ENCODE measurements around the gene PHACTR1. TPM values are rescaled to one million over a fixed set of nuclear protein-coding genes. Genes with fewer than 3 reads are reported as not detected.

Gene PHACTR1
- total RNA-seq, 1 experiment from 2014 or later: 15.5 TPM

GRCh38 chr6:13113981-13114593 lies 397.5 kb downstream of the PHACTR1 start:
- ChIA-PET CTCF (no interaction called here), POLR2A (interaction anchor here (0.6 kb wide), 1 partner anchor 142 kb away, joined by 3 read pairs; no protein-coding TSS in a partner anchor)
- Mint-ChIP-seq H3K4me3 (no peak overlapping the region), H3K27ac (no peak overlapping the region), H3K4me1 (peaks cover 44% of the 10 kb centered on the region), H3K9me3 (peaks cover 12% of the 10 kb centered on the region; the same call in 1 of the 2 replicates), H3K36me3 (no peaks in the 10 kb centered on the region), H3K27me3 (ENCODE audit: low read depth) (no peaks in the 10 kb centered on the region)
- DNase-seq (ENCODE audit: low spot score) (no peak), ATAC-seq (no peak)
- TF ChIP-seq E2F1 (CRISPR knock-in tag; IDR thresholded peaks at IDR 0.05): no peak

GRCh38 chr6:13116155-13116554 lies 399.6 kb downstream of the PHACTR1 start:
- Mint-ChIP-seq H3K27ac (no peak overlapping the region), H3K27me3 (ENCODE audit: low read depth) (no peaks in the 10 kb centered on the region), H3K9me3 (no peaks in the 10 kb centered on the region), H3K36me3 (no peaks in the 10 kb centered on the region), H3K4me3 (no peak overlapping the region), H3K4me1 (peaks cover 54% of the 10 kb centered on the region)
- no peak for DNase-seq (ENCODE audit: low spot score)
- ChIA-PET POLR2A (no interaction called here), CTCF (interaction anchor here (0.8 kb wide), 1 partner anchor 163 kb away, joined by 3 read pairs; no protein-coding TSS in a partner anchor)
- no peak for ATAC-seq
- TF ChIP-seq TP53 (CRISPR knock-in tag; IDR thresholded peaks at IDR 0.05) (no peak), ZNF671 (CRISPR knock-in tag; IDR thresholded peaks at IDR 0.05) (no peak), FOXJ3 (CRISPR knock-in tag; IDR thresholded peaks at IDR 0.05; ENCODE audit: borderline replicate concordance) (no peak), RORB (CRISPR knock-in tag; IDR thresholded peaks at IDR 0.05) (no peak), GABPB1 (CRISPR knock-in tag; IDR thresholded peaks at IDR 0.05) (no peak), PRRX2 (CRISPR knock-in tag; IDR thresholded peaks at IDR 0.05) (no peak), PRDM15 (CRISPR knock-in tag; IDR thresholded peaks at IDR 0.05) (no peak), MLX (CRISPR knock-in tag; IDR thresholded peaks at IDR 0.05) (no peak), NR2C2 (CRISPR knock-in tag; IDR thresholded peaks at IDR 0.05) (no peak), ZNF396 (CRISPR knock-in tag; IDR thresholded peaks at IDR 0.05; ENCODE audit: borderline replicate concordance) (no peak), GTF2I (CRISPR knock-in tag; conservative IDR thresholded peaks at IDR 0.05) (no peak), PREB (CRISPR knock-in tag; IDR thresholded peaks at IDR 0.05; ENCODE audit: borderline replicate concordance) (no peak), E2F5 (CRISPR knock-in tag; IDR thresholded peaks at IDR 0.05) (no peak), E2F4 (CRISPR knock-in tag; IDR thresholded peaks at IDR 0.05; ENCODE audit: borderline replicate concordance, low read depth) (no peak), FOXP1 (CRISPR knock-in tag; IDR thresholded peaks at IDR 0.05; ENCODE audit: borderline replicate concordance) (no peak), NFE2L1 (CRISPR knock-in tag; IDR thresholded peaks at IDR 0.05) (no peak), ZNF219 (CRISPR knock-in tag; IDR thresholded peaks at IDR 0.05; ENCODE audit: borderline replicate concordance) (no peak)

Data from WTC11 (cell line).